NCI-H526 treated with DMSO at 0.1 percent for 48 hours (cell line): ENCODE data around the gene ANKS3.

ENCODE experiments used
- DNase-seq: peaks from one replicate; lab custom pipeline; 2025; lab: John Stamatoyannopoulos, UW

The ANKS3 gene

GRCh38 chr16:4726616-4727015 is 7.5 kb downstream of the ANKS3 start:
- no peak for DNase-seq

- no peak for DNase-seq
These were observed 9.3 kb downstream of the ANKS3 start for GRCh38 chr16:4724661-4725270.

GRCh38 chr16:4723071-4723767 is 10.9 kb downstream of the ANKS3 start:
- DNase-seq: no peak

- no peak for DNase-seq
These were observed 15.6 kb downstream of the ANKS3 start for GRCh38 chr16:4718466-4718865.

- no peak for DNase-seq
These were observed 19.1 kb downstream of the ANKS3 start for GRCh38 chr16:4714996-4715395.

- no peak for DNase-seq
These were observed 20.2 kb downstream of the ANKS3 start for GRCh38 chr16:4713663-4714501.

- DNase-seq: no peak
These were observed 24.6 kb downstream of the ANKS3 start for GRCh38 chr16:4709481-4709880.

GRCh38 chr16:4706871-4707270 is 27.2 kb downstream of the ANKS3 start:
- no peak for DNase-seq

- DNase-seq: no peak
These were observed 29.2 kb downstream of the ANKS3 start for GRCh38 chr16:4704913-4705312.

GRCh38 chr16:4704491-4704890 is 29.6 kb downstream of the ANKS3 start:
- no peak for DNase-seq

- no peak for DNase-seq
These were observed 30.2 kb downstream of the ANKS3 start for GRCh38 chr16:4703906-4704305.

- no peak for DNase-seq
These were observed 31.6 kb downstream of the ANKS3 start for GRCh38 chr16:4702466-4702808.

GRCh38 chr16:4701791-4702465 is 32.1 kb downstream of the ANKS3 start:
- no peak for DNase-seq

- DNase-seq: no peak
These were observed 32.9 kb downstream of the ANKS3 start for GRCh38 chr16:4700997-4701743.

GRCh38 chr16:4700380-4700996 is 33.6 kb downstream of the ANKS3 start:
- DNase-seq: no peak

- DNase-seq: no peak
These were observed 35.0 kb downstream of the ANKS3 start for GRCh38 chr16:4699046-4699556.

GRCh38 chr16:4698321-4699045 is 35.6 kb downstream of the ANKS3 start:
- DNase-seq: no peak

- DNase-seq: no peak
These were observed 36.2 kb downstream of the ANKS3 start for GRCh38 chr16:4697848-4698291.

GRCh38 chr16:4696905-4697847 is 36.9 kb downstream of the ANKS3 start:
- no peak for DNase-seq
